NCI-H1436 treated with DMSO at 0.1 percent for 48 hours (cell line): ENCODE measurements around the gene TAS2R50.

Experiments used
- DNase-seq: peaks from one replicate; lab custom pipeline; 2025; lab: John Stamatoyannopoulos, UW

The TAS2R50 gene

GRCh38 chr12:10952645-10953044 lies 34.1 kb downstream of the TAS2R50 start:
- no peak for DNase-seq

GRCh38 chr12:10943167-10943566 lies 43.5 kb downstream of the TAS2R50 start:
- DNase-seq = no peak

GRCh38 chr12:10941916-10942607 lies 44.6 kb downstream of the TAS2R50 start:
- no peak for DNase-seq

- no peak for DNase-seq
These were observed 45.3 kb downstream of the TAS2R50 start for GRCh38 chr12:10941369-10941768.

GRCh38 chr12:10940389-10940788 lies 46.3 kb downstream of the TAS2R50 start:
- no peak for DNase-seq

GRCh38 chr12:10939163-10939562 lies 47.5 kb downstream of the TAS2R50 start, which contains the start of gene TAS2R14:
TSS of gene TAS2R14 (minus strand) at chr12:10939263. CDS start at chr12:10939207, 56 bp downstream.
- no peak for DNase-seq

- no peak for DNase-seq
These were observed 50.2 kb downstream of the TAS2R50 start for GRCh38 chr12:10936506-10936905.
